Neuronal stem cell (in vitro differentiated cells): ENCODE results near the gene TOMM70.

Source experiments
- DNase-seq: peaks from one replicate; pipeline ENCODE4 v3.0.0-alpha.2; 2013; ENCODE audit warnings: low spot score
- H2AFZ ChIP-seq: one replicate; pipeline ENCODE4 v1.6.1; 2013; ENCODE audit warnings: mild to moderate bottlenecking, low read length, inconsistent platforms
- H2AK5ac ChIP-seq: 2 replicates; pipeline ENCODE4 v1.6.1; 2013; ENCODE audit warnings: low read depth, mild to moderate bottlenecking, inconsistent platforms, low read length, moderate library complexity, mixed read lengths
- H2BK120ac ChIP-seq: 2 replicates; pipeline ENCODE4 v1.6.1; 2013; ENCODE audit warnings: low read depth, mild to moderate bottlenecking, inconsistent platforms, low read length, moderate library complexity, mixed read lengths
- H2BK12ac ChIP-seq: one replicate; pipeline ENCODE4 v1.6.1; 2013; ENCODE audit warnings: low read length, inconsistent platforms
- H2BK15ac ChIP-seq: 2 replicates; pipeline ENCODE4 v1.6.1; 2013; ENCODE audit warnings: mild to moderate bottlenecking, low read length, inconsistent platforms, mixed read lengths
- H2BK5ac ChIP-seq: one replicate; pipeline ENCODE4 v1.6.1; 2013; ENCODE audit warnings: inconsistent platforms, mild to moderate bottlenecking, low read length, moderate library complexity
- H3K14ac ChIP-seq: one replicate; pipeline ENCODE4 v1.6.1; 2013; ENCODE audit warnings: low read length, inconsistent platforms
- H3K18ac ChIP-seq: 2 replicates; pipeline ENCODE4 v1.6.1; 2013; ENCODE audit warnings: low read length, inconsistent platforms
- H3K23ac ChIP-seq: 2 replicates; pipeline ENCODE4 v1.6.1; 2013; ENCODE audit warnings: low read depth, mild to moderate bottlenecking, mixed read lengths, low read length, inconsistent platforms; ENCODE audit not compliant: poor library complexity
- H3K27ac ChIP-seq: replicated peaks from 3 replicates; pipeline ENCODE4 v1.5.1; 2013; ENCODE audit warnings: low read length, inconsistent platforms
- H3K27me3 ChIP-seq, 3 experiments: 2 replicates each; pipeline ENCODE4 v1.6.1; 2013; ENCODE audit warnings: low read length in 3 of 3, mild to moderate bottlenecking in 2 of 3, inconsistent platforms in 1 of 3, low read depth in 1 of 3, mixed read lengths in 1 of 3, moderate library complexity in 1 of 3; ENCODE audit not compliant: control insufficient read depth in 3 of 3, insufficient read depth in 3 of 3
- H3K36me3 ChIP-seq, 2 donors: replicated peaks in 1 of 2; 2 replicates each; pipeline ENCODE4 v1.6.1; 2013; ENCODE audit warnings: low read length in 2 of 2; ENCODE audit not compliant: control insufficient read depth in 2 of 2, insufficient read depth in 2 of 2
- H3K4ac ChIP-seq: 2 replicates; pipeline ENCODE4 v1.6.1; 2013; ENCODE audit warnings: inconsistent platforms, mild to moderate bottlenecking, low read length, moderate library complexity
- H3K4me1 ChIP-seq, 2 donors: 1 replicate in 1 of 2; 2 replicates in 1 of 2; pipeline ENCODE4 v1.6.1; 2013; ENCODE audit warnings: low read length in 2 of 2, low read depth in 1 of 2; ENCODE audit not compliant: control insufficient read depth in 2 of 2, insufficient read depth in 1 of 2
- H3K4me2 ChIP-seq: one replicate; pipeline ENCODE4 v1.6.1; 2013; ENCODE audit warnings: mild to moderate bottlenecking, low read length, inconsistent platforms; ENCODE audit not compliant: insufficient read depth, poor library complexity, severe bottlenecking
- H3K4me3 ChIP-seq, 2 donors: 2 replicates each; pipeline ENCODE4 v1.5.1; 2013; ENCODE audit warnings: low read length in 2 of 2, mild to moderate bottlenecking in 2 of 2, inconsistent platforms in 1 of 2, moderate library complexity in 1 of 2
- H3K79me1 ChIP-seq: one replicate; pipeline ENCODE4 v1.6.1; 2013; ENCODE audit warnings: low read depth, mild to moderate bottlenecking, inconsistent platforms, low read length, moderate library complexity
- H3K9ac ChIP-seq: one replicate; pipeline ENCODE4 v1.6.1; 2013; ENCODE audit warnings: mild to moderate bottlenecking, low read depth, low read length, inconsistent platforms; ENCODE audit not compliant: poor library complexity
- H3K9me3 ChIP-seq, 2 donors: replicated peaks in 1 of 2; 2 replicates each; pipeline versions ENCODE3 to v1.6.1; 2013; ENCODE audit warnings: low read length in 2 of 2, mild to moderate bottlenecking in 2 of 2, inconsistent platforms in 1 of 2, low read depth in 1 of 2, mixed read lengths in 1 of 2, moderate library complexity in 1 of 2; ENCODE audit not compliant: control insufficient read depth in 2 of 2, insufficient read depth in 1 of 2
- H4K8ac ChIP-seq: one replicate; pipeline ENCODE4 v1.6.1; 2013; ENCODE audit warnings: low read depth, mild to moderate bottlenecking, inconsistent platforms, low read length, moderate library complexity
- H4K91ac ChIP-seq: one replicate; pipeline ENCODE4 v1.6.1; 2013; ENCODE audit warnings: low read length, low read depth, mild to moderate bottlenecking, inconsistent platforms; ENCODE audit not compliant: poor library complexity
- WGBS, 2 donors: extraction: QIAGEN DNeasy Blood & Tissue Kit; methylation state at CpG; one replicate each; pipeline ENCODE4 v1.1.7; 2013; ENCODE audit warnings: missing lambda C conversion rate in 2 of 2, mixed read lengths in 1 of 2; ENCODE audit not compliant: insufficient read length in 2 of 2, insufficient replicate concordance in 1 of 2; ENCODE audit errors: extremely low coverage in 2 of 2; 5-methylcytosine and 5-hydroxymethylcytosine counted together

Gene TOMM70

DNA sequence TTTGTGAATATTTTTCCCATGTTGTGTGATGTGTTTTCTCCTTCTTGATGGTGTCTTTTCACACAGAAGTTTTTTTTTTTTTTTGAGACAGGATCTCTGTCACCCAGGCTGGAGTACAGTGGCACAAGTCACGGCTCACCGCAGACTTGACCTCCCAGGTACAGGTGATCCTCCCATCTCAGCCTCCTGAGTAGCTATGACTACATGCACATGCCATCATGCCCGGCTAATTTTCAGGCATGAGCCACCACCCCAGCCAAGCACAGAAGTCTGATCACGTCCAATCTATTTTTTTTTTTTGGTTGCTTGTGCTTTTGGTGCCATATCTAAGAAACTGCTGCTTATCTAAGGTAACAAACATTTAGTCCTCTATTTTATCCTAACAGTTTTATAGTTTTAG is 24.6 kb downstream of the TOMM70 start:
- Histone ChIP-seq H4K91ac (no peak overlapping the region), H3K79me1 (no peaks in the 10 kb centered on the region), H2AFZ (no peak overlapping the region), H4K8ac (no peak overlapping the region), H3K27ac (no peak overlapping the region), H2BK15ac (no peak overlapping the region), H3K36me3 (peaks cover 12 to 92% of the 10 kb centered on the region in 2 donors), H3K4ac (no peak overlapping the region), H3K27me3 (no peaks in the 10 kb centered on the region), H3K23ac (no peak overlapping the region), H3K9me3 (no peaks in the 10 kb centered on the region), H3K9ac (no peak overlapping the region), H3K18ac (no peak overlapping the region), H3K14ac (no peak overlapping the region), H3K4me1 (no peaks in the 10 kb centered on the region), H2BK120ac (no peak overlapping the region), H3K4me2 (no peak overlapping the region), H2BK12ac (no peak overlapping the region), H2AK5ac (no peak overlapping the region), H2BK5ac (no peak overlapping the region), H3K4me3 (no peak overlapping the region)
- DNase-seq: no peak
- WGBS, 2 donors: no CpG with 5 or more reads among the region's 4 CpGs

DNA sequence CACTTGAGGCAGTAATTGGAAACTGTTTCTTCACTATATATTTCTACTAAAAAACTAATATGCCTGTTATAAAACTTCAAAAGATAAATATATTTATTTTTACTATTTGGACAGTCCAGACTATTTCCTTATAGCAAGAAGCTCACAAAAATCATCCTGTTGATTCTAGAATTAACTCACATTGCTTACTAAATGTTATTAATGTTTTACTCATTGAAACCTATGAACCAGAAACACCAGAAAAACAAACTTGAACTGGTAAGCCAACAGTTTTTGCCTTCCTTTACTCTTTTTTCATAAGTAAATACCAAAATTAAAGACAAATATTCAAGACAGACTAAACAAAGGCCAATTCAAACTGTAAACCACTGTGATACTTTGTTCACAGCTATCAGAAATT is 26.4 kb downstream of the TOMM70 start:
- H3K4me3 ChIP-seq: no peak overlapping the region
- no peak overlapping the region for H3K14ac ChIP-seq
- H3K4me1 ChIP-seq: no peaks in the 10 kb centered on the region
- no peaks in the 10 kb centered on the region for H3K79me1 ChIP-seq
- H2BK120ac ChIP-seq: no peak overlapping the region
- no peak overlapping the region for H2BK5ac ChIP-seq
- H2AK5ac ChIP-seq: no peak overlapping the region
- no peaks in the 10 kb centered on the region for H3K9me3 ChIP-seq
- no peak overlapping the region for H4K91ac ChIP-seq
- H2BK12ac ChIP-seq: no peak overlapping the region
- no peak overlapping the region for H3K9ac ChIP-seq
- no peak overlapping the region for H2AFZ ChIP-seq
- no peak overlapping the region for H3K27ac ChIP-seq
- no peak for DNase-seq
- peaks cover 12 to 90% of the 10 kb centered on the region in 2 donors for H3K36me3 ChIP-seq
- H3K4me2 ChIP-seq: no peak overlapping the region
- no peaks in the 10 kb centered on the region for H3K27me3 ChIP-seq
- H3K4ac ChIP-seq: no peak overlapping the region
- H3K23ac ChIP-seq: no peak overlapping the region
- no peak overlapping the region for H2BK15ac ChIP-seq
- no peak overlapping the region for H4K8ac ChIP-seq
- no peak overlapping the region for H3K18ac ChIP-seq

DNA sequence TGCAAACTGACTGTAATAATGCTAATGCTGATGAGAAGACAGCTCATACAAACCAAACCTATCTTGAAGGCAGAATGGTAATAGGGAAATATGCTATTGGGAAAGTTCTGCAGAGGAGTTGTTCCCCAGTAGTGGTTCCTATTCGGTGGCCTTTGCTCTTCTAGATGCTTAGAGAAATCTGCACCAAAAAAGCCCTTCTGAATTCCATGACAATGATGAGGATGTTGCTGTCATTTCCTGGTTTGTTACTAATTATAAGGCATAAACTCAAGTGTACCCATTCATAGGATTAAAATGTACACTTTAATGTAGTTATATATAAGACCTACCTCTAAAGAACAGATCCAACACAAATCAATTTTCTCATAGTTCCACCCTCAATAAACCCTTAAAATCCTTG is 30.1 kb downstream of the TOMM70 start:
- H3K4me1 ChIP-seq: no peaks in the 10 kb centered on the region
- no peak overlapping the region for H2BK12ac ChIP-seq
- H2BK120ac ChIP-seq: no peak overlapping the region
- peaks cover 11 to 91% of the 10 kb centered on the region in 2 donors for H3K36me3 ChIP-seq
- no peak overlapping the region for H4K91ac ChIP-seq
- no peak overlapping the region for H3K27ac ChIP-seq
- no peaks in the 10 kb centered on the region for H3K9me3 ChIP-seq
- no CpG with 5 or more reads among the region's 1 CpG for WGBS, 2 donors
- no peak overlapping the region for H4K8ac ChIP-seq
- H2AK5ac ChIP-seq: no peak overlapping the region
- no peak overlapping the region for H3K4ac ChIP-seq
- H3K18ac ChIP-seq: no peak overlapping the region
- no peak overlapping the region for H2BK5ac ChIP-seq
- no peak for DNase-seq
- no peak overlapping the region for H2AFZ ChIP-seq
- no peak overlapping the region for H2BK15ac ChIP-seq
- no peak overlapping the region for H3K4me3 ChIP-seq
- no peak overlapping the region for H3K23ac ChIP-seq
- no peak overlapping the region for H3K14ac ChIP-seq
- no peak overlapping the region for H3K9ac ChIP-seq
- H3K79me1 ChIP-seq: no peaks in the 10 kb centered on the region
- H3K4me2 ChIP-seq: no peak overlapping the region
- no peaks in the 10 kb centered on the region for H3K27me3 ChIP-seq

DNA sequence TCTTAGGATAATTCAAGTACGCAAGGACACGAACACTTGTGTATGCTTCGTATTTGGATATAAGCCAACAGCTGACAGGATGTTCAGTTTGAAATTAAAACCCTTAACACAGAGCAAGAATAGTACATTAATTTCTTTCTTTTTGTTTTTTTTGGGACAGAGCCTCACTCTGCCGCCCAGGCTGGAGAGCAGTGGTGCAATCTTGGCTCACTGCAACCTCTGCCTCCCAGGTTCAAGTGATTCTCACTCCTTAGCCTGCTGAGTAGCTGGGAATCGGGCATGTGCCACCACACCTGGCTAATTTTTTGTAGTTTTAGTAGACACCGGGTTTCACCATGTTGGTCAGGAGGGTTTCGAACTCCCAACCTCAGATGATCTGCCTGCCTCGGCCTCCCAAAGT is 32.4 kb downstream of the TOMM70 start:
- no peak overlapping the region for H3K27ac ChIP-seq
- H3K4me1 ChIP-seq: no peaks in the 10 kb centered on the region
- no peak overlapping the region for H2AK5ac ChIP-seq
- H3K23ac ChIP-seq: no peak overlapping the region
- H3K14ac ChIP-seq: no peak overlapping the region
- no peak overlapping the region for H3K4me3 ChIP-seq
- H3K36me3 ChIP-seq: peaks cover 10 to 95% of the 10 kb centered on the region in 2 donors
- H4K8ac ChIP-seq: no peak overlapping the region
- H2BK15ac ChIP-seq: no peak overlapping the region
- no peak overlapping the region for H2BK5ac ChIP-seq
- H3K27me3 ChIP-seq: no peaks in the 10 kb centered on the region
- WGBS, 2 donors: no CpG with 5 or more reads among the region's 8 CpGs
- no peak for DNase-seq
- H4K91ac ChIP-seq: no peak overlapping the region
- H2AFZ ChIP-seq: no peak overlapping the region
- no peak overlapping the region for H3K4ac ChIP-seq
- no peak overlapping the region for H3K18ac ChIP-seq
- H3K9me3 ChIP-seq: no peaks in the 10 kb centered on the region
- no peak overlapping the region for H3K9ac ChIP-seq
- no peak overlapping the region for H2BK12ac ChIP-seq
- H3K4me2 ChIP-seq: no peak overlapping the region
- H2BK120ac ChIP-seq: no peak overlapping the region
- H3K79me1 ChIP-seq: no peaks in the 10 kb centered on the region
